Thymus (tissue), 11 donors: ENCODE data around the gene PDIA6. TPM values are rescaled to one million over a fixed set of nuclear protein-coding genes. Genes with fewer than 3 reads are reported as not detected.
"Not testable (repeated sequence)": the region's sequence is repeated elsewhere in the genome, so short reads cannot be mapped to it uniquely, and the experiment has no call there.

Source experiments
- DNase-seq, 9 donors: peaks; one replicate each; pipeline ENCODE4 v3.0.0-alpha.2; 2013; ENCODE audit warnings: low spot score in 9 of 9, low read depth in 6 of 9, missing footprints in 1 of 9
- H3K27ac ChIP-seq, 2 donors: one replicate each; pipeline ENCODE4 v1.5.1; 2013; ENCODE audit warnings: control low read depth in 1 of 2, low read depth in 1 of 2, low read length in 1 of 2, mild to moderate bottlenecking in 1 of 2, moderate library complexity in 1 of 2
- H3K27me3 ChIP-seq, 2 donors: one replicate each; pipeline ENCODE4 v1.5.1; 2013; ENCODE audit warnings: low read length in 1 of 2; ENCODE audit not compliant: control insufficient read depth in 2 of 2, insufficient read depth in 1 of 2
- H3K36me3 ChIP-seq, 2 donors: one replicate each; pipeline ENCODE4 v1.5.1; 2013; ENCODE audit warnings: low read length in 1 of 2, mild to moderate bottlenecking in 1 of 2, moderate library complexity in 1 of 2; ENCODE audit not compliant: control insufficient read depth in 2 of 2, insufficient read depth in 2 of 2
- H3K4me1 ChIP-seq, 2 donors: one replicate each; pipeline ENCODE4 v1.5.1; 2013; ENCODE audit warnings: low read length in 2 of 2; ENCODE audit not compliant: control insufficient read depth in 2 of 2, insufficient read depth in 2 of 2
- H3K4me3 ChIP-seq, 2 donors: one replicate each; pipeline ENCODE4 v1.5.1; 2013; ENCODE audit warnings: low read length in 2 of 2, control low read depth in 1 of 2, mild to moderate bottlenecking in 1 of 2
- H3K9me3 ChIP-seq, 2 donors: one replicate each; pipeline ENCODE4 v1.5.1; 2013; ENCODE audit warnings: low read length in 1 of 2, mild to moderate bottlenecking in 1 of 2; ENCODE audit not compliant: control insufficient read depth in 2 of 2, insufficient read depth in 1 of 2
- WGBS: extraction: QIAGEN DNeasy Blood & Tissue Kit; methylation state at CpG from one replicate; pipeline ENCODE4 v1.1.7; 2013; 5-methylcytosine and 5-hydroxymethylcytosine counted together
- polyA plus RNA-seq: library from polyadenylated mRNA; stranded (reverse); fragments of 200-250 nt; gene quantifications from one replicate; pipeline ENCODE4 v1.2.3, GENCODE V29; 2013
- total RNA-seq: library from RNA; stranded (reverse); fragments of 120-200 nt; gene quantifications from one replicate; pipeline ENCODE4 v1.2.4, GENCODE V29; 2013
- donor health status: healthy.

Gene PDIA6
- total and polyA plus RNA-seq, 2 donors = 75.1 to 124 TPM

GRCh38 chr2:10783421-10783820 is 29.2 kb downstream of the PDIA6 start:
- no peak for DNase-seq
- H3K27me3 ChIP-seq = no peaks in the 10 kb centered on the region
- H3K27ac ChIP-seq = no peak overlapping the region
- H3K4me3 ChIP-seq = no peak overlapping the region
- 98% methylated on average over 4 of the region's 4 CpGs for WGBS
- H3K9me3 ChIP-seq = no peaks in the 10 kb centered on the region
- peaks cover 76 to 80% of the 10 kb centered on the region in 2 donors for H3K36me3 ChIP-seq
- H3K4me1 ChIP-seq = no peaks in the 10 kb centered on the region

- H3K9me3 ChIP-seq = no peaks in the 10 kb centered on the region
- H3K27ac ChIP-seq = no peak overlapping the region
- WGBS = 98% methylated on average over 8 of the region's 8 CpGs
- H3K4me3 ChIP-seq = no peak overlapping the region
- DNase-seq = no peak
- H3K27me3 ChIP-seq = no peaks in the 10 kb centered on the region
- H3K4me1 ChIP-seq = no peaks in the 10 kb centered on the region
- peaks cover 70 to 76% of the 10 kb centered on the region in 2 donors for H3K36me3 ChIP-seq
These were observed 30.8 kb downstream of the PDIA6 start for GRCh38 chr2:10781746-10782145.

DNA sequence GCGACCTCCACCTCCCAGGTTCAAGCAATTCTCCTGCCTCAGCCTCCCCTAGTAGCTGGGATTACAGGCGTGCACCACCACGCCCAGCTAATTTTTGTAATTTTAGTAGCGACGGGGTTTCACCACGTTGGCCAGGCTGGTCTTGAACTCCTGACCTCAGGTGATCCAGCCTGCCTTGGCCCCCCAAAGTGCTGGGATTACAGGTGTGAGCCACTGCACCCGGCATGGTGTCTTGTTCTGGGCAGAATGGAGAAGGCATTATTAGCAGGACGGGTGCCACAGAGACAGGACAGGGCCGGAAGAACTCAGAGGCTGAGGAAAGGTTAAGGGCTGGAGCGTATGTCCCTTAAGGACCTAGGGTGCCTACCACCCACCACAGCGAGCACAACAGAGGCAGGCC is 31.8 kb downstream of the PDIA6 start:
- not testable (repeated sequence) for H3K27me3 ChIP-seq, H3K9me3 ChIP-seq, H3K4me3 ChIP-seq, H3K4me1 ChIP-seq, H3K27ac ChIP-seq, DNase-seq
- 98% methylated on average over 11 of the region's 11 CpGs for WGBS
- peaks cover 62 to 67% of the 10 kb centered on the region in 2 donors for H3K36me3 ChIP-seq

- 99% methylated on average over 11 of the region's 11 CpGs for WGBS
- Histone ChIP-seq H3K4me1 (no peaks in the 10 kb centered on the region), H3K27me3 (no peaks in the 10 kb centered on the region), H3K4me3 (no peak overlapping the region), H3K36me3 (peaks cover 58 to 64% of the 10 kb centered on the region in 2 donors), H3K9me3 (no peaks in the 10 kb centered on the region), H3K27ac (no peak overlapping the region)
- DNase-seq = no peak
These were observed 32.1 kb downstream of the PDIA6 start for GRCh38 chr2:10780491-10780820.

DNA sequence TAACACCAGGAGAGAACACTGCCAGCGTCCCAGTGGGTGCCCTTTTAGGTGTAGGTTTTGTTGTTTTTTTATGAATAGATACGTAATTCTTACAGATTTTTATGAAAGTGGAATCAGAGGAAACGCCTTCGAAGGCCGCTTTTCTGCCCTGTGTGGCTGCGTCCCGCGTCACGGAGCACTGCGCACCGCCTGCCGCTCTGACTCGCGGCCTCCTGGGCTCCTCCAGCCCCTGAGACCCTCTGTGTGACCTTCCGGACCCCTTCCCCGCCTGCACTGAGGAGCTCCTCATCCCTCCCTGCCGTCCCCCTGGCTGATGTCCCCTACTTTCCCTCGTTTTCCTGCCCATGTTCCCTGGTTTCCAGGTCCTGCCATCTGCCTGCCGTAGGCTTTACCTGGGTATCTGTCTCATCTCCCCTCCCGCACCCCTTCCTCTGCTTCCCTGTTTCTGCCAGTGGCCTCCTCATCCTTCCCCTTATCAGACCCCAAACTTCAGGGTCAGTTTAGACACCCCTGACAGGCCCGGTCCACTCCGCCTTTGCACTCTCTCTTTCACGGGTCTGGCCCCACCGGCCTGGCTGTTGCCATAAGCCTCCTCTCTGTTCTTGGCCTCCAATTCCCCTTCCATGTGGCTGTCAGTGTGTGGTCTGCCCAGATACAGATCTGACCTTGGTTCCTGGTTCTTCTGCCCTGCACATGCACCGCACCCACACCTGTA is 32.7 kb downstream of the PDIA6 start:
- WGBS = 97% methylated on average over 25 of the region's 25 CpGs
- Histone ChIP-seq H3K36me3 (peaks cover 53 to 59% of the 10 kb centered on the region in 2 donors), H3K9me3 (no peaks in the 10 kb centered on the region), H3K27me3 (no peaks in the 10 kb centered on the region), H3K4me3 (no peak overlapping the region), H3K4me1 (peaks cover 0 to 2% of the 10 kb centered on the region in 2 donors), H3K27ac (no peak overlapping the region)
- DNase-seq = no peak

- 90% methylated on average over 12 of the region's 12 CpGs for WGBS
- H3K36me3 ChIP-seq = peaks cover 41 to 48% of the 10 kb centered on the region in 2 donors
These were observed 33.9 kb downstream of the PDIA6 start for GRCh38 chr2:10778724-10779115.

DNA sequence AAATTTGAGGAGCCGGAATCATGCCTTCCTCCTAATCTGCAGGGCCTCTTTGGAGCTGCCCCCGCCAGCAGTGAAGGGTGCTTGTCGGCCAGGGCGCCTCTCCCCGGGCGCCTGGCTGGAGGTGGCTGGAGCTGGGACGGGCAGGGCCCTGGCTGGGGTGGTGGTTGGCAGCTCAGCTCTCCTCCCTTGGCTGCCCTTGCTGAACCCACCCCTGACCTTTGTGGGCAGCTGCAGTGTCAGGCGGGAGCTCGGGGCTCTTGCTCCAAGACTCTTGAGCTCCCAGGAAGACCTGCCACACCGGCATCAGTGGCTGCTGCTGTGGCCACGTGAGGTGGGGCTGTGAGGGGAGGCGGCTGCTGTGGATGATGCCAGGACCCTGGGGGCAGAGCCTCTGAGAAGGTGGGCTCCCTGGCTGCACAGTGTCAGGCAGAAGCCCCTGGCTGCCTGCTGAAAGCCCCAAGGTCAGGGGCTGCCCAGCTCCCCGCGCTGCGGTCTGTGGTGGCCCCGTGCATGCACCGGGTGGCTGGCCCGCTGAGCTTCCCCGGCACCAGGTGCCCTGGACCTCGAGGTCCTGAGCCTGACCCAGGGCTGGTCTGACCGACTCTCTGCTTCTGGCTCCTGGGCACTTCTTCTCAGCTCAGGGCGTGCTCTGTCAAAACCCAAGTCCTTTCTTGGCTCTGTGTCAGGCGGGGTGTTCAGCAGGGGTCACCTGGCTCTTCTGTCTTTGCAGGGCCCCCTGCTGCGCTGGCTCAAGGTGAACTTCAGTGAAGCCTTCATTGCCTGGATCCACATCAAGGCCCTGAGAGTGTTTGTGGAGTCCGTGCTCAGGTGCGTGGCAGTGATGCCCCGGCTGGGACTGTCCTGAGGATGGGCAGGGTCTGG is 34.5 kb downstream of the PDIA6 start:
- WGBS = 98% methylated on average over 27 of the region's 27 CpGs
- H3K9me3 ChIP-seq = no peaks in the 10 kb centered on the region
- no peaks in the 10 kb centered on the region for H3K27me3 ChIP-seq
- H3K4me1 ChIP-seq = peaks cover 0 to 2% of the 10 kb centered on the region in 2 donors
- peaks cover 35 to 47% of the 10 kb centered on the region in 2 donors for H3K36me3 ChIP-seq
- no peak for DNase-seq
- no peak overlapping the region for H3K27ac ChIP-seq
- H3K4me3 ChIP-seq = no peak overlapping the region

More at GRCh38 chr2:10778724-10779115, 33.9 kb downstream of the PDIA6 start:
- Histone ChIP-seq H3K27me3 (no peaks in the 10 kb centered on the region), H3K4me1 (peaks cover 0 to 2% of the 10 kb centered on the region in 2 donors), H3K4me3 (no peak overlapping the region), H3K9me3 (no peaks in the 10 kb centered on the region), H3K27ac (no peak overlapping the region)
- DNase-seq = no peak

GRCh38 chr2:10777111-10777841 is 35.3 kb downstream of the PDIA6 start:
- Histone ChIP-seq H3K27ac (no peak overlapping the region), H3K9me3 (no peaks in the 10 kb centered on the region), H3K36me3 (peaks cover 30 to 39% of the 10 kb centered on the region in 2 donors), H3K4me1 (peaks cover 0 to 2% of the 10 kb centered on the region in 2 donors), H3K27me3 (no peaks in the 10 kb centered on the region), H3K4me3 (no peak overlapping the region)
- WGBS = 98% methylated on average over 26 of the region's 26 CpGs
- DNase-seq = no peak
